Heart right ventricle (tissue), 16 donors: ENCODE data around the gene MRGPRD. TPM values are rescaled to one million over a fixed set of nuclear protein-coding genes. Genes with fewer than 3 reads are reported as not detected.

Source experiments
- ATAC-seq, 8 donors: fragments of 200-7000 bp; cut with Tn5 transposase; one replicate each; pipeline ENCODE4 v1.9.1; 2020; ENCODE audit warnings: mild to moderate bottlenecking in 8 of 8, moderate library complexity in 8 of 8, moderate number of reproducible peaks in 1 of 8
- DNase-seq, 2 donors: peaks; one replicate each; pipeline ENCODE4 v3.0.0-alpha.2; 2020
- H3K27ac ChIP-seq, 10 donors: fragments of 200-600 bp; sonication (generic) in 2 of 10; one replicate each; pipeline versions ENCODE4 v1.5.0 to v1.8.0; 2020 to 2022; ENCODE audit warnings: mild to moderate bottlenecking in 3 of 10
- H3K27me3 ChIP-seq, 7 donors: fragments of 200-600 bp; one replicate each; pipeline ENCODE4 v1.8.0; 2021 to 2022; ENCODE audit warnings: mild to moderate bottlenecking in 2 of 7
- H3K36me3 ChIP-seq, 9 donors: fragments of 200-600 bp; sonication (generic) in 1 of 9; one replicate each; pipeline versions ENCODE4 v1.5.0 to v1.8.0; 2020 to 2022; ENCODE audit warnings: mild to moderate bottlenecking in 2 of 9
- H3K4me1 ChIP-seq, 9 donors: fragments of 200-600 bp; sonication (generic) in 1 of 9; one replicate each; pipeline versions ENCODE4 v1.5.0 to v1.8.0; 2020 to 2022; ENCODE audit warnings: mild to moderate bottlenecking in 4 of 9
- H3K4me3 ChIP-seq, 10 donors: fragments of 200-600 bp; sonication (generic) in 2 of 10; one replicate each; pipeline versions ENCODE4 v1.5.0 to v1.8.0; 2020 to 2022; ENCODE audit warnings: mild to moderate bottlenecking in 7 of 10, moderate library complexity in 2 of 10
- H3K9me3 ChIP-seq, 11 donors: fragments of 200-600 bp in 10 of 11; sonication (generic) in 2 of 11; one replicate each; pipeline versions ENCODE4 v1.5.0 to v1.8.0; 2013 to 2022; ENCODE audit warnings: mild to moderate bottlenecking in 2 of 11, control low read depth in 1 of 11, moderate library complexity in 1 of 11
- CTCF ChIP-seq, 9 donors: fragments of 200-600 bp; sonication (generic) in 2 of 9; IDR thresholded peaks; one replicate each; pipeline versions ENCODE4 v1.5.0 to v1.8.0; 2021 to 2022; ENCODE audit warnings: antibody characterized with exemption in 9 of 9, mild to moderate bottlenecking in 5 of 9, moderate library complexity in 1 of 9
- WGBS, 2 donors: extraction: QIAGEN DNeasy Blood & Tissue Kit; methylation state at CpG; one replicate each; pipeline ENCODE4 v1.1.7; 2013; ENCODE audit warnings: inconsistent platforms in 1 of 2; 5-methylcytosine and 5-hydroxymethylcytosine counted together
- intact Hi-C, 10 donors: fragments of 100-400 bp; cut with DNase I; formaldehyde crosslinking; loops; one replicate each; pipeline versions ENCODE4 v1.11.1 to v1.14.2; 2022
- polyA plus RNA-seq, 2 donors: library from polyadenylated mRNA; stranded (reverse); fragments of 200-250 nt; gene quantifications; one replicate each; pipeline ENCODE4 v1.2.3, GENCODE V29; 2013
- total RNA-seq, 10 donors: library from RNA; stranded (reverse); fragmentation: NEBNext Ultra II Directional in 3 of 10; extraction: Animal tissue kit (Norgen Biotek cat#: 25700) in 3 of 10; gene quantifications; one replicate each; pipeline versions ENCODE4 v1.2.1 to v1.2.4, GENCODE V29; 2021 to 2023
- donor health status: Arrhythmogenic right ventricular cardiomyopathy.
- donor health status: ischemic (EF 13 %, LVEDD 7.1; RV severe dilation, severe dysfunction).
- donor health status: healthy with polysubstance abuse.
- donor health status: DM: no; HTN: yes; CAD: no.
- donor health status: DM: no; HTN: no; CAD: no.
- donor health status: ischemic (EF 25% LVEDD 6.9; RV normal size, moderate dysfunction).
- donor health status: ischemic (EF 25% LVEDD 5.7; RV mildly dilated, moderate dysfunction).
- donor health status: healthy.
- donor health status: DM: yes; HTN: yes; CAD: no.
- donor health status: Ischemic cardiomyopathy.
- donor health status: ischemic (EF 35%, LVEDD 5.7; RV mildly dilated, moderate dysfunction).
- donor health status: nonischemic (EF 11% LVEDD 7.7; RV severe dilation, severe dysfunction).
- donor health status: DM: yes; HTN: yes; CAD: no.
- donor health status: PGD.
- donor health status: ischemic (EF 29% LVEDD 5.4; RV normal size, mild dysfunction).
- donor health status: nonischemic (EF 23%, LVEDD 6.1; RV moderate dilation, normal function).

MRGPRD gene
- total and polyA plus RNA-seq, 12 donors = not detected

- 88 to 91% methylated on average over 17 of the region's 17 CpGs for WGBS, 2 donors
- intact Hi-C loops = loop anchor here in 2 of 10 donors (10.0 kb wide), 1 partner anchor 151 kb away; no protein-coding TSS in a partner anchor
- peaks cover 3 to 19% (median 9%) of the 10 kb centered on the region in 9 donors for H3K4me1 ChIP-seq
- H3K27ac ChIP-seq = no peak overlapping the region
- ATAC-seq (no peak), DNase-seq (no peak)
- TF ChIP-seq CTCF (IDR thresholded peaks at IDR 0.05) = no peak
- H3K27me3 ChIP-seq = no peaks in the 10 kb centered on the region
- no peaks in the 10 kb centered on the region for H3K9me3 ChIP-seq
- peaks cover 0 to 97% (median 55%) of the 10 kb centered on the region in 9 donors for H3K36me3 ChIP-seq
- no peak overlapping the region for H3K4me3 ChIP-seq
Observed at GRCh38 chr11:68933605-68934320, 47.0 kb downstream of the MRGPRD start.

- no peak for DNase-seq
- WGBS, 2 donors = 96% methylated on average over 24 of the region's 24 CpGs
- peaks cover 0 to 97% (median 51%) of the 10 kb centered on the region in 9 donors for H3K36me3 ChIP-seq
- TF ChIP-seq CTCF (IDR thresholded peaks at IDR 0.05) = no peak
- H3K9me3 ChIP-seq = no peaks in the 10 kb centered on the region
- no peaks in the 10 kb centered on the region for H3K27me3 ChIP-seq
- no peak overlapping the region for H3K27ac ChIP-seq
- intact Hi-C loops = loop anchor here in 2 of 10 donors (10.0 kb wide), 1 partner anchor 152 kb away; no protein-coding TSS in a partner anchor
- peaks cover 8 to 26% (median 16%) of the 10 kb centered on the region in 9 donors for H3K4me1 ChIP-seq
- ATAC-seq = no peak
- no peak overlapping the region for H3K4me3 ChIP-seq
Observed at GRCh38 chr11:68932933-68933577, 47.7 kb downstream of the MRGPRD start.

- H3K9me3 ChIP-seq = no peaks in the 10 kb centered on the region
- 96 to 97% methylated on average over 7 of the region's 7 CpGs for WGBS, 2 donors
- ATAC-seq = no peak
- TF ChIP-seq CTCF (IDR thresholded peaks at IDR 0.05) = no peak
- H3K36me3 ChIP-seq = peaks cover 0 to 90% (median 44%) of the 10 kb centered on the region in 9 donors
- no peaks in the 10 kb centered on the region for H3K27me3 ChIP-seq
- H3K4me3 ChIP-seq = no peak overlapping the region
- H3K27ac ChIP-seq = no peak overlapping the region
- intact Hi-C loops = loop anchor here in 2 of 10 donors (10.0 kb wide), 1 partner anchor 152 kb away; no protein-coding TSS in a partner anchor
- H3K4me1 ChIP-seq = peaks cover 13 to 33% (median 23%) of the 10 kb centered on the region in 9 donors
- DNase-seq = no peak
Observed at GRCh38 chr11:68932358-68932757, 48.4 kb downstream of the MRGPRD start.

GRCh38 chr11:68931911-68932310 lies 48.9 kb downstream of the MRGPRD start:
- no peak for TF ChIP-seq CTCF (IDR thresholded peaks at IDR 0.05)
- 89 to 92% methylated on average over 17 of the region's 17 CpGs for WGBS, 2 donors
- Histone ChIP-seq H3K27ac (no peak overlapping the region), H3K4me1 (peaks cover 13 to 38% (median 27%) of the 10 kb centered on the region in 9 donors), H3K27me3 (no peaks in the 10 kb centered on the region), H3K4me3 (no peak overlapping the region), H3K9me3 (peaks cover 0 to 1% (median 0%) of the 10 kb centered on the region in 11 donors), H3K36me3 (peaks cover 0 to 89% (median 42%) of the 10 kb centered on the region in 9 donors)
- intact Hi-C loops = loop anchor here in 2 of 10 donors (10.0 kb wide), 1 partner anchor 153 kb away; no protein-coding TSS in a partner anchor
- DNase-seq (no peak), ATAC-seq (no peak)
